Adrenal gland (tissue), 5 donors: ENCODE results near the gene ZNF670.

Source experiments
- POLR2A ChIP-seq, 2 donors: fragments of 450-650 bp; IDR thresholded peaks; one replicate each; pipeline ENCODE4 v1.6.1; 2017; ENCODE audit warnings: antibody characterized with exemption in 2 of 2, mild to moderate bottlenecking in 2 of 2, moderate library complexity in 1 of 2
- TF ChIP-seq, protein P1 (sequence below), 6 experiments: fragments of 450-650 bp in 4 of 6; fragments of 200-600 bp in 2 of 6; sonication (generic) in 1 of 6; IDR thresholded peaks; 1 replicate in 5 of 6; 2 replicates in 1 of 6; pipeline versions ENCODE4 v1.5.1 to v1.8.0; 2016 to 2021; ENCODE audit warnings: antibody characterized with exemption in 6 of 6, mild to moderate bottlenecking in 2 of 6, moderate library complexity in 1 of 6
- donor health status: DM: no; HTN: no; CAD: no.

DNA sequence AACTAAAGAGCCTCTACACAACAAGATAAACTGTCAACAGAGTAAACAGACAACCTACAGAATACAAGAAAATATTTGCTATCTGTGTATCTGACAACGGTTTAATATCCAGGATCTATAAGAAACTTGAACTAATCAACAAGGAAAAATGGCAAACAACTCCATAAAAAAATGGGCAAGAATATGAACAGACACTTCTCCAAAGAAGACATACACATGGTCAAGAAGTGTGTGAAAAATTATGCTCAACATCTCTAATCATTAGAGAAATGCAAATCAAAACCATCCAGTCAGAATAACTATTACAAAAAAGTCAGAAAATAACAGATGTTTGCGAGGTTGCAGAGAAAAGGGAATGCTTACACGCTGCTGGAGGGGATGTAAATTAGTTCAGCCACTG, 8.0 kb downstream of the ZNF670 start:
- TF ChIP-seq POLR2A (IDR thresholded peaks at IDR 0.05) = no peak
- TF ChIP-seq, protein P1, sequence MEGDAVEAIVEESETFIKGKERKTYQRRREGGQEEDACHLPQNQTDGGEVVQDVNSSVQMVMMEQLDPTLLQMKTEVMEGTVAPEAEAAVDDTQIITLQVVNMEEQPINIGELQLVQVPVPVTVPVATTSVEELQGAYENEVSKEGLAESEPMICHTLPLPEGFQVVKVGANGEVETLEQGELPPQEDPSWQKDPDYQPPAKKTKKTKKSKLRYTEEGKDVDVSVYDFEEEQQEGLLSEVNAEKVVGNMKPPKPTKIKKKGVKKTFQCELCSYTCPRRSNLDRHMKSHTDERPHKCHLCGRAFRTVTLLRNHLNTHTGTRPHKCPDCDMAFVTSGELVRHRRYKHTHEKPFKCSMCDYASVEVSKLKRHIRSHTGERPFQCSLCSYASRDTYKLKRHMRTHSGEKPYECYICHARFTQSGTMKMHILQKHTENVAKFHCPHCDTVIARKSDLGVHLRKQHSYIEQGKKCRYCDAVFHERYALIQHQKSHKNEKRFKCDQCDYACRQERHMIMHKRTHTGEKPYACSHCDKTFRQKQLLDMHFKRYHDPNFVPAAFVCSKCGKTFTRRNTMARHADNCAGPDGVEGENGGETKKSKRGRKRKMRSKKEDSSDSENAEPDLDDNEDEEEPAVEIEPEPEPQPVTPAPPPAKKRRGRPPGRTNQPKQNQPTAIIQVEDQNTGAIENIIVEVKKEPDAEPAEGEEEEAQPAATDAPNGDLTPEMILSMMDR (IDR thresholded peaks at IDR 0.05) = no peak
